Bone marrow (tissue), 2 donors: ENCODE measurements around the gene EIF4G1.
A peak's percentile ranks its signal among the peaks of the same experiment; 100 is the strongest.

ENCODE experiments used
- DNase-seq, 2 donors: peaks; one replicate each; lab custom pipeline; 2025; lab: John Stamatoyannopoulos, UW

Gene EIF4G1

DNA sequence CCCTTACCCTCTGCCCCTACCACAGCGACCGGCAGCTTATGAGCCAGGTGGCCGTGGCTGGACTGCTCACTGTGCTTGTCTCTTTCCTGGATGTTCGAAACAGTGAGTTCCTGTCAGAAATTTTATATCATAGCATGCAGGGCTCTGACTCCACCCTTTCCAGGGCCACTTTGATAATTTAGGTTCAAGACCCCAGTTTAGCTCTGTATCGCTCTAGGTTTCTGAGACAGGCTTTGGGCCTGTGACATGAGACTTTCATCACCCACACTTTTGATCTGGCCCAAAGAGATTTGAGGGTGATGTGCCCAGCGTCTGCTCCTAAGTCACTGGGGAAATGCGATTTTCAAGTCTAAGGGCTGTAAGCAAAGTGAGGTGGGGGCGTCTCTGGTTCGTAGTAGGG, 6.5 kb upstream of the EIF4G1 start:
- DNase-seq, result no peak

DNA sequence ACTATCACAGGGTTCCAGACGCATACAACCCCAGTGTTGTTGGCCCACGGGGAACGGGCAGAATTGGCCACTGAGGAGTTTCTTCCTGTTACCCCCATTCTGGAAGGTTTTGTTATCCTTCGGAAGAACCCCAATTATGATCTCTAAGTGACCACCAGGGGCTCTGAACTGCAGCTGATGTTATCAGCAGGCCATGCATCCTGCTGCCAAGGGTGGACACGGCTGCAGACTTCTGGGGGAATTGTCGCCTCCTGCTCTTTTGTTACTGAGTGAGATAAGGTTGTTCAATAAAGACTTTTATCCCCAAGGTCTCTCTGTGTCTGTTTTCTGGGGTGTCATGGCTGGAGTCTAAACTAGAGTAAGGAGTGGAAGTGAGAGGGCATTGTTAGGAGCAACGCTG, 5.7 kb upstream of the EIF4G1 start:
- DNase-seq, result no peak

DNA sequence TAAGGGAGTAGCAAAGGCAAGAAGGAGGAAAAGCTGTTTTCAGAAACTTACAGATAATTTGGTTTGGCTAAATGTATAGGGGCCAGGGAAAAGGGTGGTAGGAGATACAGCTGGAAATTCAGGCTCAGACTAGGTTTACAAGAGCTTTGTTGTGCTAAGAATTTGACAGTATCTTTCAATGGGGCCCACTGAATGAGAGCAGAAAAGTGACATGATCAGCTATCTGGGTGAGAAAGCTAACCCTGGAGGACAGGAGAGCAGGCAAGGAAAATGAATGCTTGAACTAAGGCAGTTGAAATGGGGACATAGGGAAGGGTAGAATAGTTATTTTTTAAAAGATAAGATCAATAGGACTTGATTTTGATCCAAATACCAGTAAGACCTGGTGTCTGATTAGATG, 2.8 kb upstream of the EIF4G1 start:
- DNase-seq, result no peak

GRCh38 chr3:184314700-184315542, 515 bp downstream of the EIF4G1 start:
- DNase-seq, result peak; percentile 13 to 47

GRCh38 chr3:184315543-184315867, 1.1 kb downstream of the EIF4G1 start:
- no peak for DNase-seq

GRCh38 chr3:184315871-184316661, 1.7 kb downstream of the EIF4G1 start:
- DNase-seq, result no peak

- DNase-seq, result no peak
These were observed 2.4 kb downstream of the EIF4G1 start for GRCh38 chr3:184316792-184317191.

DNA sequence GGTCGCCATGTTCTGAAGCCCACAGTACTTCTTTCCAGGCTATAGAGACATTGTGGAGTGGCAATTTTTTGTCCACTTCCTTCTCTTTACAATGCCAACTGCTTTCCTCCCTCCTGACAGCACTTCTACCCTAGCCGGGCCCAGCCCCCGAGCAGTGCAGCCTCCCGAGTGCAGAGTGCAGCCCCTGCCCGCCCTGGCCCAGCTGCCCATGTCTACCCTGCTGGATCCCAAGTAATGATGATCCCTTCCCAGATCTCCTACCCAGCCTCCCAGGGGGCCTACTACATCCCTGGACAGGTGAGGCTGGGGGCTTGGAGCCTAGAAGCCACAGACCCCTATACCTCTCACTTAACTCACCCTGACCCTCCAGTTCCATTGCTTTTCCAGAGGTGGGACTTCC, 2.8 kb downstream of the EIF4G1 start:
- DNase-seq, result no peak

DNA sequence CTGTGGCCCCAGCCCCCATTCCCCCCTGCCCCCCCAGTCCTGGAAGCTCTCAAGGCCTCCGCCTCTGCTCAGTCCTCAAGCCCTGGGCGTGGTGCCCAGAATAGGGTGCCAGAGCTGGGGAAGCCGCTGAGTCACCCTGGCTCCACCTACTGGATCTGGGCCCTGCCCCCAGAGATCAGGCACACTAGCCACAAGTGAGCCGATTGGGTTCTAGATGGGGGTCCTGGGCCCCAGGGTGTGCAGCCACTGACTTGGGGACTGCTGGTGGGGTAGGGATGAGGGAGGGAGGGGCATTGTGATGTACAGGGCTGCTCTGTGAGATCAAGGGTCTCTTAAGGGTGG, 5.7 kb downstream of the EIF4G1 start:
- peak; percentile 44 to 50 for DNase-seq

DNA sequence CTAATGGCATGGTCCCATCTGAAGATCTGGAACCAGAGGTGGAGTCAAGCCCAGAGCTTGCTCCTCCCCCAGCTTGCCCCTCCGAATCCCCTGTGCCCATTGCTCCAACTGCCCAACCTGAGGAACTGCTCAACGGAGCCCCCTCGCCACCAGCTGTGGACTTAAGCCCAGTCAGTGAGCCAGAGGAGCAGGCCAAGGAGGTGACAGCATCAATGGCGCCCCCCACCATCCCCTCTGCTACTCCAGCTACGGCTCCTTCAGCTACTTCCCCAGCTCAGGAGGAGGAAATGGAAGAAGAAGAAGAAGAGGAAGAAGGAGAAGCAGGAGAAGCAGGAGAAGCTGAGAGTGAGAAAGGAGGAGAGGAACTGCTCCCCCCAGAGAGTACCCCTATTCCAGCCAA, 7.3 kb downstream of the EIF4G1 start:
- DNase-seq, result no peak

DNA sequence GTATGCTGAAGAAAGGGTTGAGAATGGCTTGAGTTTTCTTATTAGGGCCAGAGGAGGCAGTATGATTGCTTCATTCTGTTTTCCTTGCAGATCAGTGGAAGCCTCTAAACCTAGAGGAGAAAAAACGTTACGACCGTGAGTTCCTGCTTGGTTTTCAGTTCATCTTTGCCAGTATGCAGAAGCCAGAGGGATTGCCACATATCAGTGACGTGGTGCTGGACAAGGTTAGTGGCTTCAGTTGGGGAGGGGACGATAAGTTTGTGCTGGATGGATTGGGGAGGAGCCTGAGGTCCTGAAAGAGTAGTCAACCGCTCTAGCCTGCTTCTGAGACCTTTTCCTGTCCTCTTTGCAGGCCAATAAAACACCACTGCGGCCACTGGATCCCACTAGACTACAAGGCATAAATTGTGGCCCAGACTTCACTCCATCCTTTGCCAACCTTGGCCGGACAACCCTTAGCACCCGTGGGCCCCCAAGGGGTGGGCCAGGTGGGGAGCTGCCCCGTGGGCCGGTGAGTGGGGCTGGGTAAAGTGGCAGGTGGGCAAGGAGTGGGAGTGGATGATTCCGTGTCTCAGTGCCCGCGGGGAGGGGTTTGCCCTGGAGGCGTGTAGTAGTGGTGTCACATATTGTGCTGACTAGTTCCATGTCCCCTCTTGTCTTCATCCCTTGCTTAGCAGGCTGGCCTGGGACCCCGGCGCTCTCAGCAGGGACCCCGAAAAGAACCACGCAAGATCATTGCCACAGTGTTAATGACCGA, 8.5 kb downstream of the EIF4G1 start:
- peak in 1 of 2 donors; percentile 25 for DNase-seq

GRCh38 chr3:184323696-184324095, 9.3 kb downstream of the EIF4G1 start:
- DNase-seq, result no peak

DNA sequence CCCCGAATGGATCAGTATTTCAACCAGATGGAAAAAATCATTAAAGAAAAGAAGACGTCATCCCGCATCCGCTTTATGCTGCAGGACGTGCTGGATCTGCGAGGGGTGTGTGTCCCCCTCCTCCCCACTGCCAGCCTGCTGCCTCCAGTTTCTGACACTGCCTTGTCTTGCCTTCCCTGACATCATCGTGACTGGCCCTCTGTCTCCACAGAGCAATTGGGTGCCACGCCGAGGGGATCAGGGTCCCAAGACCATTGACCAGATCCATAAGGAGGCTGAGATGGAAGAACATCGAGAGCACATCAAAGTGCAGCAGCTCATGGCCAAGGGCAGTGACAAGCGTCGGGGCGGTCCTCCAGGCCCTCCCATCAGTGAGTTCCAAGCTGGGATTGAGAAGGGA, 10.9 kb downstream of the EIF4G1 start:
- no peak for DNase-seq

- DNase-seq, result no peak
These were observed 11.4 kb downstream of the EIF4G1 start for GRCh38 chr3:184325715-184326369.

DNA sequence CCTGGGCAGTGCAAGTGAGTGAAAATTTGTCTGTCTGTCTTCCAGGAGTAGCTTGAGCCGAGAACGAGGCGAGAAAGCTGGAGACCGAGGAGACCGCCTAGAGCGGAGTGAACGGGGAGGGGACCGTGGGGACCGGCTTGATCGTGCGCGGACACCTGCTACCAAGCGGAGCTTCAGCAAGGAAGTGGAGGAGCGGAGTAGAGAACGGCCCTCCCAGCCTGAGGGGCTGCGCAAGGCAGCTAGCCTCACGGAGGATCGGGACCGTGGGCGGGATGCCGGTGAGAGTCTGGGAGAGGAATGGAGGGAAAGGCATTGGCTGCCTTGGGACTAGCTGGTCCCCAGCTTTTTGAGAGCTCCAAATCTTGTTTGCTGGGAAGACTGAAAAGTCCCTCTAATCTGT, 12.8 kb downstream of the EIF4G1 start:
- DNase-seq, result no peak

- no peak for DNase-seq
These were observed 14.1 kb downstream of the EIF4G1 start for GRCh38 chr3:184328516-184328915.

DNA sequence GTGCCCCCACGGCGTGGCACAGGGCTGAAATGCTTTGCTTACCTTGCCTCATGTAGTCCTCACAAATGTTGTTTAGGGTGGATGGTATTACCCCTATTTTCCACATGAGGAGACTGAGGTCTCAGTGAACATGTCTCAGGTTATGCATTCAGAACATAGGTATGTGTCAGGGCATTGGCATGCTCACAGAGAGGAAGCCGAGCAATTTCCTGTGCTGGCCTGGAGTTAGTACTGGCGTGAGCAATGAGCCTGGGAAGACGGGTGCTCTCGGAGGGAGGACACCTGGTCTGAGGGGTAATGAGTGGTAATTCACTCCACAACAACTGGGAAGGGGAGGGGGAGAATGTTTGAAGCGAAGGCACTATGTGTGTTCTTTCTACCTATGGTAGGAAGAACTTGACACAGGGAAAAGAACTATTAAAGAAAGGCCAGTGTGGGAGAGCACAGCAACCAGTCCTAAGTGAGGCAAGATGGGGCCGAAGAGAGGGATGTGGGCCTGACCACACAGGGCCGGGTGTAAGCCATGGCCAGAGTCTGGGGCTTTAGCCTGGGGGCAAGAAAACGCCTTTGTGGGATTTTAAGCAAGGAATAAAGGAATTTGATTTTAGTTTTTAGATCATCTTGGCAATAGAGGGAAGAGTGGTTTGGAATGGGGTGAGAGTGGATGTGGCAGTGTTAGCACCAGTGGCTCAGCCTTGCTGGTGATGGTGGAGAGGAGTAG, 18.1 kb downstream of the EIF4G1 start:
- no peak for DNase-seq

GRCh38 chr3:184333190-184333589, 18.8 kb downstream of the EIF4G1 start:
- DNase-seq, result no peak

DNA sequence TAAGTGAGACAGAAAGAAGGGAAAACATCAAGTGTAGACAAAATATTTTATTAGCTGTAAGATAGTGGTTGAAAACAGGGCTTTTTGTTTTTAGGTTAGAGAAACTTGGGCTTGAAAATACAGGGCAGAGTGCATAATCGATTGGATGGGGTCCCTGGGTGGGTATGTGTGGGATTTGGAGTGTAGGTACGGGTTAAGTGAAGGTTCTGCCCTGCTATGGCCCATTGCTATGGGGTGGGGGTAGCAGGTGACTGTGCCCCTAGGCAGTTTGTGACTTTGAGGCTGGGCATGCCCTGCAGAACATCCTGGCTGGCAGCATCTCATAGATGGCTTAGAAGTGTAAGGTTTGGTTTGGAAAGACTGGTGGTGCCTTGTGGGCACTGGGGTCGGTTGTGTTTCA, 19.3 kb downstream of the EIF4G1 start:
- no peak for DNase-seq

- peak; percentile 10 to 11 for DNase-seq
These were observed 20.2 kb downstream of the EIF4G1 start for GRCh38 chr3:184334470-184335158.

DNA sequence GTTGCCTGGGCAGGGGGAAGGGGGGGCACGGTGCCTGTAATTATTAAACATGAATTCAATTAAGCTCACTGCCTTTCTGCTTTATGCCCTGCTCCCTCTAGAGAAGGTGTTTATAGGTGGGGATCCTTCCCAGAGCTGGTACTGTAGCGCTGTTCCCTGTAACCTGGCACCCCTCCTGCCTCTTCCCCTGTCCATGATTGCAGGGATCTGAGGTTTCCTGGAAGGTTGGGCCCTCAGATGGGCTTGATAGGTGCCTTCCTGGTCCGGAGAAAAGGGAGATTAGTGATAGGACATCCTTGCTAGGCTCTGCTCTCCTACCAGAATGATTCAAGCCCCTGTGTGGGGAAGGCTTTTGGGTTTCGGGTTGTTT, 20.9 kb downstream of the EIF4G1 start:
- DNase-seq, result no peak
